Mammary epithelial cell (primary cell): ENCODE data around the gene RAPGEF2.

Experiments used
- CTCF ChIP-seq, 2 donors: IDR thresholded peaks in 1 of 2; conservative IDR thresholded peaks in 1 of 2; 2 replicates each; pipeline ENCODE4 v1.5.1; 2011 to 2012; ENCODE audit warnings: inconsistent platforms in 2 of 2, low read length in 2 of 2, mild to moderate bottlenecking in 2 of 2, control low read depth in 1 of 2, low read depth in 1 of 2; ENCODE audit not compliant: insufficient read depth in 1 of 2; ENCODE audit errors: extremely low read depth in 1 of 2
- EZH2 ChIP-seq: IDR thresholded peaks from 2 replicates; pipeline ENCODE4 v1.6.1; 2012; ENCODE audit warnings: low read length, inconsistent platforms, borderline replicate concordance

DNA sequence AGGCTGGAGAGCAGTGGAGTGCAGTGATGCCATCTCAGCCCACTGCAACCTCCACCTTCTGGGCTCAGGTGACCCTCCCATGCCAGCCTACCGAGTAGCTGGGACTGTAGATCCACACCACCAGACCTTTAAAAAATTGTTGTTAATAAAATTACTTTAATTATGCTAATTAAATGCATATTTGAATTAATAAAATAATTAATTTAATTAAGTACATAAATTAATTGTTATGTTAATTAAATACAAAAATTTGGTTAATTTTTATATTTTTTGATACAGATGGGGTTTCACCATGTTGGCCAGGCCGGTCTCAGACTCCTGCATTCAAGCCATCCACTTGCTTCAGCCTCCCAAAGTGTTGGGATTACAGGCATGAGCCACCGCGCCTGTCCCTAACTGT is 12.6 kb upstream of the RAPGEF2 start:
- TF ChIP-seq CTCF (conservative IDR thresholded peaks at IDR 0.05 in 1 of 2, IDR thresholded peaks at IDR 0.05 in 1 of 2; ENCODE audit: extremely low read depth in 1 of 2, insufficient read depth in 1 of 2, low read depth in 1 of 2, low read length in 2 of 2) (no peak), EZH2 (no peak)
